ENCODE results near the gene PSMD8. TPM values are rescaled to one million over a fixed set of nuclear protein-coding genes. Genes with fewer than 3 reads are reported as not detected.

The PSMD8 gene
- total RNA-seq, 1 experiment from 2014 or later, result 367 TPM

GRCh38 chr19:38422438-38422837 lies 48.1 kb downstream of the PSMD8 start:
- no peak for DNase-seq
- no TSS peak for BruUV-seq (replicated peaks)
- Histone ChIP-seq H3K9me3 (ENCODE audit: low read length) (no peaks in the 10 kb centered on the region), H4K20me1 (ENCODE audit: low read length) (no peaks in the 10 kb centered on the region), H3K27me3 (ENCODE audit: low read length) (no peaks in the 10 kb centered on the region), H2AFZ (ENCODE audit: low read length) (no peak overlapping the region), H3K4me3 (ENCODE audit: low read length) (no peak overlapping the region), H3K4me1 (ENCODE audit: insufficient read depth, low read length) (peaks cover 5% of the 10 kb centered on the region; the same call in 1 of the 2 replicates), H3K9ac (ENCODE audit: low read length) (no peak overlapping the region), H3K9me2 (replicated peaks; ENCODE audit: low read length) (no peaks in the 10 kb centered on the region), H3F3A (ENCODE audit: low read length, unreplicated experiment) (no peaks in the 10 kb centered on the region), H3K79me2 (ENCODE audit: low read length) (no peaks in the 10 kb centered on the region), H3K4me2 (ENCODE audit: low read length) (no peak overlapping the region), H3K36me3 (ENCODE audit: low read depth, low read length) (no peaks in the 10 kb centered on the region), H3K27ac (ENCODE audit: low read length) (no peak overlapping the region)
- no peak for TF ChIP-seq EZH2phosphoT487 (IDR thresholded peaks at IDR 0.05; ENCODE audit: borderline replicate concordance, low read length)
- TF ChIP-seq EZH2 (IDR thresholded peaks at IDR 0.05; ENCODE audit: low read length, unreplicated experiment), result no peak
- TF ChIP-seq, protein P1, sequence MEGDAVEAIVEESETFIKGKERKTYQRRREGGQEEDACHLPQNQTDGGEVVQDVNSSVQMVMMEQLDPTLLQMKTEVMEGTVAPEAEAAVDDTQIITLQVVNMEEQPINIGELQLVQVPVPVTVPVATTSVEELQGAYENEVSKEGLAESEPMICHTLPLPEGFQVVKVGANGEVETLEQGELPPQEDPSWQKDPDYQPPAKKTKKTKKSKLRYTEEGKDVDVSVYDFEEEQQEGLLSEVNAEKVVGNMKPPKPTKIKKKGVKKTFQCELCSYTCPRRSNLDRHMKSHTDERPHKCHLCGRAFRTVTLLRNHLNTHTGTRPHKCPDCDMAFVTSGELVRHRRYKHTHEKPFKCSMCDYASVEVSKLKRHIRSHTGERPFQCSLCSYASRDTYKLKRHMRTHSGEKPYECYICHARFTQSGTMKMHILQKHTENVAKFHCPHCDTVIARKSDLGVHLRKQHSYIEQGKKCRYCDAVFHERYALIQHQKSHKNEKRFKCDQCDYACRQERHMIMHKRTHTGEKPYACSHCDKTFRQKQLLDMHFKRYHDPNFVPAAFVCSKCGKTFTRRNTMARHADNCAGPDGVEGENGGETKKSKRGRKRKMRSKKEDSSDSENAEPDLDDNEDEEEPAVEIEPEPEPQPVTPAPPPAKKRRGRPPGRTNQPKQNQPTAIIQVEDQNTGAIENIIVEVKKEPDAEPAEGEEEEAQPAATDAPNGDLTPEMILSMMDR (conservative IDR thresholded peaks at IDR 0.05; ENCODE audit: low read depth, low read length), result no peak
- ChIA-PET CTCF (no interaction called here), POLR2A (ENCODE audit: unreplicated experiment) (no interaction called here)
- intact Hi-C loops (cut with micrococcal nuclease), result no loop called here
- no peak for ATAC-seq

DNA sequence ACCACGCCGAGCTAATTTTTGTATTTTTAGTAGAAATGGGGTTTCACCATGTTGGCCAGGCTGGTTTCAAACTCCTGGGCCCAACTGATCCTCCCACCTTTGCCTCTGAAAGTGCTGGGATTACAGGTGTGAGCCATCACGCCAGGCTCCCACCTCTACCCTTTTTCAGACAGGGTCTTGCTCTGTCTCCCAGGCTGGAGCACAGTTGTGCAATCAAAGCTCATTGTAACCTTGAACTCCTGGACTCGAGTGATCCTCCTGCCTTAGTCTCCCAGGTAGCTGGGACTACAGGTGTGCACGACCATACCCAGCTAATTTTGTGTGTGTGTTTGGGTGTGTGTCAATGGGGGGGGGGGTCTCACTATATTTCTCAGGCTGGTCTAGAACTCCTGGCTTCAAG lies 49.9 kb downstream of the PSMD8 start:
- no peaks in the 10 kb centered on the region for H4K20me1 ChIP-seq (ENCODE audit: low read length)
- no peaks in the 10 kb centered on the region for H3F3A ChIP-seq (ENCODE audit: low read length, unreplicated experiment)
- H3K27me3 ChIP-seq (ENCODE audit: low read length), result no peaks in the 10 kb centered on the region
- no peaks in the 10 kb centered on the region for H3K36me3 ChIP-seq (ENCODE audit: low read depth, low read length)
- no peaks in the 10 kb centered on the region for H3K9me3 ChIP-seq (ENCODE audit: low read length)
- ATAC-seq (no peak), DNase-seq (no peak)
- H2AFZ ChIP-seq (ENCODE audit: low read length), result no peak overlapping the region
- ChIA-PET CTCF (no interaction called here), POLR2A (ENCODE audit: unreplicated experiment) (no interaction called here)
- no peak overlapping the region for H3K27ac ChIP-seq (ENCODE audit: low read length)
- intact Hi-C loops (cut with micrococcal nuclease), result no loop called here
- no peaks in the 10 kb centered on the region for H3K79me2 ChIP-seq (ENCODE audit: low read length)
- H3K9ac ChIP-seq (ENCODE audit: low read length), result no peak overlapping the region
- H3K4me2 ChIP-seq (ENCODE audit: low read length), result no peak overlapping the region
- H3K4me1 ChIP-seq (ENCODE audit: insufficient read depth, low read length), result no peaks in the 10 kb centered on the region
- no TSS peak for BruUV-seq (replicated peaks)
- no peaks in the 10 kb centered on the region for H3K9me2 ChIP-seq (replicated peaks; ENCODE audit: low read length)
- TF ChIP-seq EZH2 (IDR thresholded peaks at IDR 0.05; ENCODE audit: low read length, unreplicated experiment) (no peak), EZH2phosphoT487 (IDR thresholded peaks at IDR 0.05; ENCODE audit: borderline replicate concordance, low read length) (no peak)
- TF ChIP-seq, protein P1 (conservative IDR thresholded peaks at IDR 0.05; ENCODE audit: low read depth, low read length), result no peak
- no peak overlapping the region for H3K4me3 ChIP-seq (ENCODE audit: low read length)

- no peak overlapping the region for H3K9ac ChIP-seq (ENCODE audit: low read length)
- no peak overlapping the region for H2AFZ ChIP-seq (ENCODE audit: low read length)
- BruUV-seq (replicated peaks), result no TSS peak
- no peaks in the 10 kb centered on the region for H3K79me2 ChIP-seq (ENCODE audit: low read length)
- H3K4me2 ChIP-seq (ENCODE audit: low read length), result no peak overlapping the region
- H3K4me1 ChIP-seq (ENCODE audit: insufficient read depth, low read length), result no peaks in the 10 kb centered on the region
- DNase-seq (no peak), ATAC-seq (no peak)
- H3F3A ChIP-seq (ENCODE audit: low read length, unreplicated experiment), result no peaks in the 10 kb centered on the region
- intact Hi-C loops (cut with micrococcal nuclease), result no loop called here
- H3K9me3 ChIP-seq (ENCODE audit: low read length), result no peaks in the 10 kb centered on the region
- CTCF ChIA-PET, result no interaction called here
- no peaks in the 10 kb centered on the region for H4K20me1 ChIP-seq (ENCODE audit: low read length)
- H3K27me3 ChIP-seq (ENCODE audit: low read length), result no peaks in the 10 kb centered on the region
- TF ChIP-seq, protein P1 (conservative IDR thresholded peaks at IDR 0.05; ENCODE audit: low read depth, low read length), result no peak
- TF ChIP-seq EZH2 (IDR thresholded peaks at IDR 0.05; ENCODE audit: low read length, unreplicated experiment) (no peak), EZH2phosphoT487 (IDR thresholded peaks at IDR 0.05; ENCODE audit: borderline replicate concordance, low read length) (no peak)
- no peaks in the 10 kb centered on the region for H3K36me3 ChIP-seq (ENCODE audit: low read depth, low read length)
- H3K9me2 ChIP-seq (replicated peaks; ENCODE audit: low read length), result no peaks in the 10 kb centered on the region
- H3K4me3 ChIP-seq (ENCODE audit: low read length), result no peak overlapping the region
- POLR2A ChIA-PET (ENCODE audit: unreplicated experiment), result no interaction called here
- no peak overlapping the region for H3K27ac ChIP-seq (ENCODE audit: low read length)
These were observed 50.9 kb downstream of the PSMD8 start for GRCh38 chr19:38425222-38425809.

Measured in PC-3 (cell line).